Lower lobe of right lung (tissue), 2 donors: Measurements from ENCODE around the gene WASL. TPM values are rescaled to one million over a fixed set of nuclear protein-coding genes. Genes with fewer than 3 reads are reported as not detected.

Experiments
- ATAC-seq, 2 donors: fragments of 200-7000 bp; cut with Tn5 transposase; one replicate each; pipeline ENCODE4 v1.9.1; 2020 to 2022; ENCODE audit warnings: mild to moderate bottlenecking in 2 of 2, moderate library complexity in 2 of 2
- DNase-seq: peaks from one replicate; pipeline ENCODE4 v3.0.0-alpha.2; 2020
- H3K27ac ChIP-seq: fragments of 200-600 bp; one replicate; pipeline ENCODE4 v1.8.0; 2022
- H3K27me3 ChIP-seq: fragments of 200-600 bp; one replicate; pipeline ENCODE4 v1.8.0; 2022; ENCODE audit warnings: low read depth
- H3K36me3 ChIP-seq: fragments of 200-600 bp; one replicate; pipeline ENCODE4 v1.8.0; 2022; ENCODE audit warnings: mild to moderate bottlenecking
- H3K4me1 ChIP-seq: fragments of 200-600 bp; one replicate; pipeline ENCODE4 v1.8.0; 2022
- H3K4me3 ChIP-seq: fragments of 200-600 bp; one replicate; pipeline ENCODE4 v1.8.0; 2022; ENCODE audit warnings: mild to moderate bottlenecking
- H3K9me3 ChIP-seq: fragments of 200-600 bp; one replicate; pipeline ENCODE4 v1.8.0; 2022
- intact Hi-C: fragments of 100-400 bp; cut with DNase I; formaldehyde crosslinking; loops from one replicate; pipeline ENCODE4 v1.11.0; 2022
- total RNA-seq: library from RNA; stranded (reverse); fragmentation: NEBNext Ultra II Directional; extraction: Animal tissue kit (Norgen Biotek cat#: 25700); gene quantifications from one replicate; pipeline ENCODE4 v1.2.1, GENCODE V29; 2021
- TF ChIP-seq, protein P1 (sequence below): fragments of 200-600 bp; IDR thresholded peaks from one replicate; pipeline ENCODE4 v1.8.0; 2022; ENCODE audit warnings: antibody characterized with exemption, mild to moderate bottlenecking
- donor health status: DM: no; HTN: yes; CAD: no; lungs with severe emphysema.

WASL gene
- total RNA-seq, 1 donor from 2014 or later, result 33.3 TPM

- H3K4me3 ChIP-seq, result no peak overlapping the region
- H3K36me3 ChIP-seq, result no peaks in the 10 kb centered on the region
- DNase-seq, result no peak
- intact Hi-C loops, result no loop called here
- H3K4me1 ChIP-seq, result peaks cover 12% of the 10 kb centered on the region
- no peak overlapping the region for H3K27ac ChIP-seq
- no peaks in the 10 kb centered on the region for H3K9me3 ChIP-seq
- TF ChIP-seq, protein P1, sequence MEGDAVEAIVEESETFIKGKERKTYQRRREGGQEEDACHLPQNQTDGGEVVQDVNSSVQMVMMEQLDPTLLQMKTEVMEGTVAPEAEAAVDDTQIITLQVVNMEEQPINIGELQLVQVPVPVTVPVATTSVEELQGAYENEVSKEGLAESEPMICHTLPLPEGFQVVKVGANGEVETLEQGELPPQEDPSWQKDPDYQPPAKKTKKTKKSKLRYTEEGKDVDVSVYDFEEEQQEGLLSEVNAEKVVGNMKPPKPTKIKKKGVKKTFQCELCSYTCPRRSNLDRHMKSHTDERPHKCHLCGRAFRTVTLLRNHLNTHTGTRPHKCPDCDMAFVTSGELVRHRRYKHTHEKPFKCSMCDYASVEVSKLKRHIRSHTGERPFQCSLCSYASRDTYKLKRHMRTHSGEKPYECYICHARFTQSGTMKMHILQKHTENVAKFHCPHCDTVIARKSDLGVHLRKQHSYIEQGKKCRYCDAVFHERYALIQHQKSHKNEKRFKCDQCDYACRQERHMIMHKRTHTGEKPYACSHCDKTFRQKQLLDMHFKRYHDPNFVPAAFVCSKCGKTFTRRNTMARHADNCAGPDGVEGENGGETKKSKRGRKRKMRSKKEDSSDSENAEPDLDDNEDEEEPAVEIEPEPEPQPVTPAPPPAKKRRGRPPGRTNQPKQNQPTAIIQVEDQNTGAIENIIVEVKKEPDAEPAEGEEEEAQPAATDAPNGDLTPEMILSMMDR, result no peak
- peak in 1 of 2 donors; percentile 54 for ATAC-seq
- H3K27me3 ChIP-seq, result no peaks in the 10 kb centered on the region
Measured at GRCh38 chr7:123643495-123644441, 105.0 kb downstream of the WASL start.

DNA sequence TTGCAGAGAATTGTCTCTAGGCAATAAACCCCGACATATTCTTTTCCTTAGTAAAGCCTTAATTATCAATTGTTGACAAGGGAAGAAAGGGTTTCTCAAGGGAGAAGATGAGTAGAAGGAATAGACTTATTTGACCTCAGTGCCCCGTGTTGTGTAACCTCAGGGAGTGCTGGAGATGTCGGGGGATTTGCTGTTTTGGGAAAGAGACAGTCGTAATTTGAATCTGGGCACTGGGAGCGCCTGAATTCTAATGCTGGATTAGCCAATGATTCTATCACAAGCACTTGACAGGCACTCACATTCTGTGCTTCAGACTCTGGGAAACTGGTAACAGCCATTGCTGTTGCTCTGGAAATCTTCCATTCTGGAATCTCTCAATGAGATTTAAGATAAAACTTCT lies 106.9 kb downstream of the WASL start:
- intact Hi-C loops, result no loop called here
- Histone ChIP-seq H3K9me3 (no peaks in the 10 kb centered on the region), H3K4me1 (peaks cover 12% of the 10 kb centered on the region), H3K36me3 (no peaks in the 10 kb centered on the region), H3K4me3 (no peak overlapping the region), H3K27me3 (no peaks in the 10 kb centered on the region), H3K27ac (no peak overlapping the region)
- ATAC-seq (no peak), DNase-seq (no peak)
- TF ChIP-seq, protein P1, result no peak

- no peak overlapping the region for H3K27ac ChIP-seq
Measured at GRCh38 chr7:123640583-123640982, 108.2 kb downstream of the WASL start.

GRCh38 chr7:123639631-123640030 lies 109.2 kb downstream of the WASL start:
- ATAC-seq (no peak), DNase-seq (no peak)
- no peaks in the 10 kb centered on the region for H3K36me3 ChIP-seq
- no peaks in the 10 kb centered on the region for H3K27me3 ChIP-seq
- peaks cover 12% of the 10 kb centered on the region for H3K4me1 ChIP-seq
- TF ChIP-seq, protein P1, result no peak
- no peak overlapping the region for H3K4me3 ChIP-seq
- H3K27ac ChIP-seq, result no peak overlapping the region
- no peaks in the 10 kb centered on the region for H3K9me3 ChIP-seq
- intact Hi-C loops, result no loop called here

More at GRCh38 chr7:123640583-123640982, 108.2 kb downstream of the WASL start:
- no peaks in the 10 kb centered on the region for H3K36me3 ChIP-seq
- no peak for ATAC-seq
- DNase-seq, result no peak
- H3K4me1 ChIP-seq, result peaks cover 12% of the 10 kb centered on the region
- H3K27me3 ChIP-seq, result no peaks in the 10 kb centered on the region
- TF ChIP-seq, protein P1, result no peak
- intact Hi-C loops, result no loop called here
- no peak overlapping the region for H3K4me3 ChIP-seq
- H3K9me3 ChIP-seq, result no peaks in the 10 kb centered on the region

DNA sequence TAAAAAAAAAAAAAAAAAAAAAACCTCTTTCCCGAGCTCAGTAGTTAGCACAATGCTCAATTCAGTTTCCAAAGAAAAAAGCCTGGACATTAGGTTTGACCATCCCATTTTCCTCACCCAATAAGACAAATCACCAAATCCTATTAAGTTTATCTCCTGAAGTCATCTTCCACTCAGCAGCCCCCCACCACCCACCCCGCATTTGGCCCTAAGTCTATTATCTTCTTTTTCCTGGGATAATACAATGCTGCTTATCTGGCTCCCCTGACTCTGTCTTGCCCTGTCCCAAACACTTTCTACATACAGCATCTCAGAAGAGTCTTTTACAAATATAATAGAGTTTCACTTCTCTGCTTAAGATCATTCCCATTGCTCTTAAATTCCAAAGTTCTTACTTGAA lies 110.9 kb downstream of the WASL start:
- ATAC-seq, result no peak
- Histone ChIP-seq H3K27me3 (no peaks in the 10 kb centered on the region), H3K9me3 (no peaks in the 10 kb centered on the region), H3K4me3 (no peak overlapping the region), H3K36me3 (no peaks in the 10 kb centered on the region), H3K27ac (no peak overlapping the region), H3K4me1 (no peaks in the 10 kb centered on the region)
- TF ChIP-seq, protein P1, result no peak
- intact Hi-C loops, result no loop called here
- DNase-seq, result no peak
